HL-60/S4 treated with retinoic acid at 250 ng/mL for 4 days and 3 days (cell line): ENCODE data around the gene ALDH1L1.

Experiments
- in situ Hi-C: fragments of 300-500 bp; cut with MboI; formaldehyde crosslinking; loops from 2 replicates; pipeline ENCODE4 v1.7.0; 2022; ENCODE audit warnings: low sequenced_read_pairs

Gene ALDH1L1

DNA sequence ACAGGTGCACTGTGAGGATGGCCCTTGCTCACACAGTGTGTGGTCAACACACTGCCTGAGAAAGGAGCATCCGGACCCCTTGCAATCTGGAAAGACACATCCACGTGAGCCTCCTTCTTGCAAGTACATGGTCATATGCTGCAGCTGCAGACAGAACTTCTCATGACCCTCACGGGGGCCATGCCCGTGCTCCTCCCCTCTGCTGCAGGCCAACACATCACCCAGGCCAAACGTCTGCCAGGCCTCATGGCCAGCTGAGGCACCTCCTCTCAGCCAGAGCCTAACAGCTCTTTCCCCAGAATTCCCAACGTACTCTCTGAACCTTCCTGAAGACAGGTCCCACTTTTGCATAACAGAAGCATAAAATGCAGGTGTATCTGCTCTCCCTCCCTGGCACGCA is 121.7 kb downstream of the ALDH1L1 start:
- in situ Hi-C loops: no loop called here

DNA sequence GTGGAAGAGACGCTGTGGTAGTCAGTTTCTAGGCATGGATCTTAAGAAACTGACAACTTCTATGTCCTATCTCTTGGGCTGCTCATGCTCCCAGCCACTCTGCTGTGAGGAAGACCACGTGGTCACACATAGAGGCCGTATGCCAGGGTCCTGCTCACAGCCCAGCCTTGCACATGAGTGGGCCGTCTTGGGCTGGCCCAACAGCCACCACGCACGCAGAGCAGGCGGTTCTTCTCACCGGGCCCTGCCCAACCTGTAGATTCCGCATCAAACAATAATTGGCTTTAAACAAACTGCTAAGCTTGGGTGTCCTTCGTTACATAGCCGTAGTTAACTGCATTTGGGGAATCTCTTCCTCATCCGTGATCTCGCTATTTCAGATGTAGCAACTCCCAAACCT is 122.5 kb downstream of the ALDH1L1 start:
- in situ Hi-C loops: no loop called here

DNA sequence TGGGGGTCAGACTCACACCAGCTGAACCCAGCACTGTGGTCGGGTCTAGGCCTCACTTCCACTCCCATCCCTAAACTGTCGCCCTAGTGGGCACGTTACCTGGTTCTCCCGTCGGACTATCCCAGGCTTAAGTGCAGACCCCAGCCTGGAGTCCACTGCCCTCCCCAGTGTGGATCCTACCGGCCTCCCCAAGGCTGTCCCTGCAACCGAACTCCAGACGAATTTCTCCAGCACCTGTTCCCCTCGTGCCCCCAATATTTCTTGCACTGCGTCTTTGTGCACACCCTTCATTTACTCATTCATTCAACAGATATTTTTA is 122.9 kb downstream of the ALDH1L1 start:
- in situ Hi-C loops: no loop called here

GRCh38 chr3:126056681-126057500 is 123.5 kb downstream of the ALDH1L1 start:
- in situ Hi-C loops: no loop called here

DNA sequence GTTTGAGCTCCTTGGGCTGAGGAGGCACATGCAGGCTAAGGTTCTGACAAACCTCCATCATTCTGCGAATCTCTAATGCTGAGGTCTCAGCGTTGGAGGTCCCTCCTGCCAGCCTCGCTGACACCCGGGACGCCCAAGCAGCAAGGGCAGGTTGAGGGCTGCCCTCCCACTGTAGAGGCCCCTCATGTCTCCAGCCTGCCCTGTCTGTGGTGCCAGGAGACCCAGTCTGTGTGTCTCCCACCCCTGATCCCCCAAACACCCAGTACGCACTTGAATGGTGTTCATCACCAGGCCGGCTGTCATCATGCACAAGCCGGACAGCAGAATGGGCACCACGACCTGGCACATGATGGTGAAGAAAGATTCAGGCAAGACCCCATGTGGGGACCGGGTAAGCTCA is 124.3 kb downstream of the ALDH1L1 start:
- in situ Hi-C loops: no loop called here

DNA sequence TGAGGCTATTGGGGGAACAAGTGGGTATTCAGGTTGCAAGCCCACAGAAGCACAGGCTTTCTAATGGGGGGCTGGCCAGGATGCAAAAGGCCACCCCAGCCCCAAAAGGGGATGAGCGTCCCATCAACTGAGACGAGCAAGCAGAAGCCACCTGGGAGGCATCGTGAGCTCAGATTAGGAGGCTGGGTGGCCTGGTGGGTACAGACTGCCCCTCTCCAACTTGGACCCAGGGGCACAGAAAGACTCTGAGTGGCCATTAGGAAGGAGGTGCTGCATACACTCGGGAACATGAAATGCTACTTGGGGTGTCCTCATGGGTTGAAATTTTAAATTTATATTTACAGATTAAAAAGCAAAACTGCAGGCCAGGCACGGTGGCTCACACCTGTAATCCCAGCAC is 125.5 kb downstream of the ALDH1L1 start:
- in situ Hi-C loops: no loop called here

DNA sequence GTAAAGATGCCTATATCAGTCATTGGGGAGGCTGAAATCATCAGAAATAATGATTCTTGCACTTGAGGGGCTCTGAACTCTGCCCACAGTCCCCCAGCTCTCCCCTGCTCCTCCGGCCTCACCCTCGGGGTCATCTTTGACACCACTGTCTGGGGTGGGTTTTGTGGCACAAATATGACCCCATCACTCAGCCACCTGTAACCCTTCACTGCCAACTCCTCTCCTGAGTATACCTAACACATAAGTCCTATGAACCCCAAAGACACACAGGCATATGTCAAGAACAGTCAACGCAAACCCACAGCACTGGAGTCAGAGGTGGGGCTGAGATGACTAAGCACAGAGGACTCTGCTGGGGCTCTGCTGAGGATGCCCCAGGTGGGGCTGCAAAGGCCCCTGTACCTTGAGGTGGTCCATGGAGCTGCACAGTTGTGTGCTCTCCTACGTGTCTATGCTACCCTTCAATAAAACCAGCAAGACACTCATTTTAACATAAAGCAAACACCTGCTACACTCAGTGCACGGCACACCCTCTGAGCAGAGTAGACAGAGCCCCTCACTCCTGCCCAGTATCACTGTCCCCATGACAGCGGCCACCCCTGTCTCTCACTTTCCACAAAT is 126.3 kb downstream of the ALDH1L1 start:
- in situ Hi-C loops: no loop called here
